Activated CD4-positive, alpha-beta T cell treated with anti-CD3 and anti-CD28 coated beads for 36 hours (primary cell): Measurements from ENCODE around the gene PPM1B. TPM values are rescaled to one million over a fixed set of nuclear protein-coding genes. Genes with fewer than 3 reads are reported as not detected.
A peak's percentile ranks its signal among the peaks of the same experiment; 100 is the strongest.

Source experiments
- ATAC-seq: fragments of 200-7000 bp; cut with Tn5 transposase; one replicate; pipeline ENCODE4 v1.10.0; 2021; ENCODE audit warnings: mild to moderate bottlenecking, moderate library complexity
- CTCF ChIA-PET: fragments of 350-600 bp; sonication (Branson Sonifier 250); formaldehyde crosslinking; loops from one replicate; lab custom pipeline; 2021; ENCODE audit warnings: antibody characterized with exemption; lab: Charles Lee
- POLR2A ChIA-PET: fragments of 350-600 bp; sonication (Branson Sonifier 250); formaldehyde crosslinking; loops from one replicate; lab custom pipeline; 2021; ENCODE audit warnings: antibody characterized with exemption, inconsistent platforms; lab: Charles Lee
- DNase-seq: peaks from one replicate; pipeline ENCODE4 v3.0.0-alpha.2; 2020
- H3K27ac Mint-ChIP-seq: one replicate; pipeline ENCODE4 v1.8.0; 2021; ENCODE audit warnings: mixed read lengths
- H3K27me3 Mint-ChIP-seq: one replicate; pipeline ENCODE4 v1.8.0; 2021; ENCODE audit warnings: mixed read lengths
- H3K36me3 Mint-ChIP-seq: one replicate; pipeline ENCODE4 v1.8.0; 2021; ENCODE audit warnings: low read depth, mixed read lengths
- H3K4me1 Mint-ChIP-seq: one replicate; pipeline ENCODE4 v1.8.0; 2021; ENCODE audit warnings: mixed read lengths
- H3K4me3 Mint-ChIP-seq: one replicate; pipeline ENCODE4 v1.8.0; 2021; ENCODE audit warnings: mild to moderate bottlenecking, moderate library complexity, mixed read lengths
- H3K9me3 Mint-ChIP-seq: one replicate; pipeline ENCODE4 v1.8.0; 2021; ENCODE audit warnings: low read depth, mixed read lengths
- intact Hi-C, 2 experiments: fragments of 100-400 bp; cut with DNase I in 1 of 2; cut with micrococcal nuclease in 1 of 2; formaldehyde crosslinking; loops; one replicate each; pipeline versions ENCODE4 v1.14.2 to v1.15.1; 2022 to 2024; cut with DNase I, micrococcal nuclease
- total RNA-seq, 2 experiments: library from RNA; stranded (reverse); gene quantifications; one replicate each; pipeline ENCODE4 v1.2.3, GENCODE V29; 2021

Gene PPM1B
- total RNA-seq, 2 experiments from 2014 or later, result 34.8 to 42.0 TPM

- no peaks in the 10 kb centered on the region for H3K9me3 Mint-ChIP-seq
- H3K36me3 Mint-ChIP-seq, result peaks cover 30% of the 10 kb centered on the region
- H3K4me1 Mint-ChIP-seq, result peaks cover 73% of the 10 kb centered on the region
- no peak for DNase-seq
- no peak for ATAC-seq
- H3K4me3 Mint-ChIP-seq, result no peak overlapping the region
- intact Hi-C loops, result loop anchor here in 1 of 2 experiments (10.0 kb wide), 1 partner anchor 184 kb away; the partner anchor contains the start of gene LRPPRC
- ChIA-PET CTCF (no interaction called here), POLR2A (interaction anchor here (0.6 kb wide), 1 partner anchor 41 kb away, joined by 4 read pairs; no protein-coding TSS in a partner anchor)
- no peaks in the 10 kb centered on the region for H3K27me3 Mint-ChIP-seq
- no peak overlapping the region for H3K27ac Mint-ChIP-seq
Measured at GRCh38 chr2:44178950-44179349, 10.3 kb downstream of the PPM1B start.

GRCh38 chr2:44181648-44182047 lies 13.0 kb downstream of the PPM1B start:
- ChIA-PET POLR2A (interaction anchor here (1.4 kb wide), 1 partner anchor 13 kb away, joined by 4 read pairs; the partner anchor contains the start of gene PPM1B), CTCF (interaction anchor here (0.8 to 2.2 kb wide), 2 partner anchors 10 to 182 kb away, joined by 3 to 9 read pairs; no protein-coding TSS in a partner anchor)
- H3K9me3 Mint-ChIP-seq, result no peaks in the 10 kb centered on the region
- H3K4me3 Mint-ChIP-seq, result no peak overlapping the region
- intact Hi-C loops, result no loop called here
- H3K36me3 Mint-ChIP-seq, result peaks cover 29% of the 10 kb centered on the region
- DNase-seq (no peak), ATAC-seq (no peak)
- peaks cover 72% of the 10 kb centered on the region for H3K4me1 Mint-ChIP-seq
- H3K27ac Mint-ChIP-seq, result peak overlapping the region; percentile 3
- H3K27me3 Mint-ChIP-seq, result no peaks in the 10 kb centered on the region

- Mint-ChIP-seq H3K27ac (peak overlapping the region; percentile 83), H3K36me3 (peaks cover 34% of the 10 kb centered on the region), H3K4me3 (no peak overlapping the region), H3K4me1 (peaks cover 78% of the 10 kb centered on the region), H3K27me3 (no peaks in the 10 kb centered on the region), H3K9me3 (no peaks in the 10 kb centered on the region)
- ATAC-seq (peak; percentile 75), DNase-seq (no peak)
- intact Hi-C loops, result no loop called here
- CTCF ChIA-PET, result no interaction called here
- POLR2A ChIA-PET, result no interaction called here
Measured at GRCh38 chr2:44184106-44184505, 15.4 kb downstream of the PPM1B start.

GRCh38 chr2:44186810-44187209 lies 18.1 kb downstream of the PPM1B start:
- peaks cover 81% of the 10 kb centered on the region for H3K4me1 Mint-ChIP-seq
- no peak for ATAC-seq
- no peaks in the 10 kb centered on the region for H3K9me3 Mint-ChIP-seq
- no peak overlapping the region for H3K4me3 Mint-ChIP-seq
- no peaks in the 10 kb centered on the region for H3K27me3 Mint-ChIP-seq
- peaks cover 25% of the 10 kb centered on the region for H3K36me3 Mint-ChIP-seq
- no peak overlapping the region for H3K27ac Mint-ChIP-seq
- intact Hi-C loops, result no loop called here
- ChIA-PET POLR2A (no interaction called here), CTCF (interaction anchor here (0.6 to 1.5 kb wide), 4 partner anchors 13 to 768 kb away, joined by 3 to 4 read pairs (median 4); no protein-coding TSS in a partner anchor)
- no peak for DNase-seq

GRCh38 chr2:44187251-44187650 lies 18.6 kb downstream of the PPM1B start:
- Mint-ChIP-seq H3K36me3 (peaks cover 25% of the 10 kb centered on the region), H3K9me3 (no peaks in the 10 kb centered on the region), H3K4me1 (peaks cover 86% of the 10 kb centered on the region), H3K27me3 (no peaks in the 10 kb centered on the region), H3K4me3 (no peak overlapping the region), H3K27ac (no peak overlapping the region)
- ChIA-PET CTCF (interaction anchor here (1.0 to 1.5 kb wide), 2 partner anchors 67 to 87 kb away, joined by 3 to 4 read pairs; no protein-coding TSS in a partner anchor), POLR2A (no interaction called here)
- DNase-seq (no peak), ATAC-seq (no peak)
- intact Hi-C loops, result no loop called here

- Mint-ChIP-seq H3K4me3 (no peak overlapping the region), H3K9me3 (no peaks in the 10 kb centered on the region), H3K27ac (no peak overlapping the region), H3K36me3 (peaks cover 25% of the 10 kb centered on the region), H3K4me1 (peaks cover 79% of the 10 kb centered on the region), H3K27me3 (no peaks in the 10 kb centered on the region)
- ChIA-PET CTCF (no interaction called here), POLR2A (no interaction called here)
- no peak for ATAC-seq
- no peak for DNase-seq
- intact Hi-C loops, result no loop called here
Measured at GRCh38 chr2:44188696-44189095, 20.0 kb downstream of the PPM1B start.

GRCh38 chr2:44189104-44189503 lies 20.4 kb downstream of the PPM1B start:
- Mint-ChIP-seq H3K27me3 (no peaks in the 10 kb centered on the region), H3K4me3 (no peak overlapping the region), H3K4me1 (peaks cover 78% of the 10 kb centered on the region), H3K27ac (no peak overlapping the region), H3K9me3 (no peaks in the 10 kb centered on the region), H3K36me3 (peaks cover 24% of the 10 kb centered on the region)
- ATAC-seq (no peak), DNase-seq (no peak)
- intact Hi-C loops, result no loop called here
- ChIA-PET POLR2A (interaction anchor here (1.1 kb wide), 1 partner anchor 18 kb away, joined by 3 read pairs; no protein-coding TSS in a partner anchor), CTCF (interaction anchor here (1.1 kb wide), 1 partner anchor 13 kb away, joined by 4 read pairs; no protein-coding TSS in a partner anchor)

- Mint-ChIP-seq H3K36me3 (peaks cover 27% of the 10 kb centered on the region), H3K9me3 (no peaks in the 10 kb centered on the region), H3K27me3 (no peaks in the 10 kb centered on the region), H3K4me3 (no peak overlapping the region), H3K27ac (no peak overlapping the region), H3K4me1 (peaks cover 66% of the 10 kb centered on the region)
- ATAC-seq (no peak), DNase-seq (no peak)
- CTCF ChIA-PET, result interaction anchor here (0.9 to 1.1 kb wide), 2 partner anchors 15 to 26 kb away, joined by 4 read pairs; no protein-coding TSS in a partner anchor
- intact Hi-C loops, result no loop called here
- POLR2A ChIA-PET, result no interaction called here
Measured at GRCh38 chr2:44190526-44190925, 21.9 kb downstream of the PPM1B start.

- Mint-ChIP-seq H3K4me1 (peaks cover 68% of the 10 kb centered on the region), H3K36me3 (peaks cover 28% of the 10 kb centered on the region), H3K4me3 (no peak overlapping the region), H3K27ac (peak overlapping the region; percentile 16), H3K9me3 (no peaks in the 10 kb centered on the region), H3K27me3 (no peaks in the 10 kb centered on the region)
- ATAC-seq, result peak; percentile 96
- ChIA-PET CTCF (interaction anchor here (0.6 to 1.7 kb wide), 6 partner anchors 10 to 1605 kb away, joined by 3 to 9 read pairs (median 4); no protein-coding TSS in a partner anchor), POLR2A (interaction anchor here (0.7 to 1.4 kb wide), 3 partner anchors 20 to 27 kb away, joined by 3 to 8 read pairs (median 5); partner anchors contain the start of gene PPM1B)
- no peak for DNase-seq
- intact Hi-C loops, result no loop called here
Measured at GRCh38 chr2:44191739-44192138, 23.1 kb downstream of the PPM1B start.

- DNase-seq, result no peak
- POLR2A ChIA-PET, result no interaction called here
Measured at GRCh38 chr2:44192646-44193045, 24.0 kb downstream of the PPM1B start.

GRCh38 chr2:44195714-44196113 lies 27.0 kb downstream of the PPM1B start:
- peaks cover 21% of the 10 kb centered on the region for H3K36me3 Mint-ChIP-seq
- no peaks in the 10 kb centered on the region for H3K27me3 Mint-ChIP-seq
- no peak overlapping the region for H3K4me3 Mint-ChIP-seq
- no peak for ATAC-seq
- ChIA-PET POLR2A (no interaction called here), CTCF (interaction anchor here (0.9 kb wide), 1 partner anchor 38 kb away, joined by 4 read pairs; no protein-coding TSS in a partner anchor)
- no peak overlapping the region for H3K27ac Mint-ChIP-seq
- no peaks in the 10 kb centered on the region for H3K9me3 Mint-ChIP-seq
- peaks cover 57% of the 10 kb centered on the region for H3K4me1 Mint-ChIP-seq
- no peak for DNase-seq
- intact Hi-C loops, result no loop called here

More at GRCh38 chr2:44192646-44193045, 24.0 kb downstream of the PPM1B start:
- intact Hi-C loops, result no loop called here
- CTCF ChIA-PET, result interaction anchor here (1.3 to 1.7 kb wide), 2 partner anchors 11 to 50 kb away, joined by 4 to 9 read pairs; no protein-coding TSS in a partner anchor
- no peak overlapping the region for H3K4me3 Mint-ChIP-seq
- peaks cover 22% of the 10 kb centered on the region for H3K36me3 Mint-ChIP-seq
- ATAC-seq, result no peak
- no peaks in the 10 kb centered on the region for H3K27me3 Mint-ChIP-seq
- no peak overlapping the region for H3K27ac Mint-ChIP-seq
- no peaks in the 10 kb centered on the region for H3K9me3 Mint-ChIP-seq
- peaks cover 63% of the 10 kb centered on the region for H3K4me1 Mint-ChIP-seq

GRCh38 chr2:44197816-44198215 lies 29.1 kb downstream of the PPM1B start:
- Mint-ChIP-seq H3K36me3 (peaks cover 30% of the 10 kb centered on the region), H3K27me3 (no peaks in the 10 kb centered on the region), H3K9me3 (no peaks in the 10 kb centered on the region), H3K4me3 (no peak overlapping the region), H3K4me1 (peaks cover 50% of the 10 kb centered on the region), H3K27ac (no peak overlapping the region)
- CTCF ChIA-PET, result interaction anchor here (0.7 kb wide), 1 partner anchor 1508 kb away, joined by 3 read pairs; no protein-coding TSS in a partner anchor
- DNase-seq (no peak), ATAC-seq (no peak)
- intact Hi-C loops, result no loop called here
- POLR2A ChIA-PET, result no interaction called here
